ENCODE data around the gene ZBTB39.
"Not testable (repeated sequence)": the region's sequence is repeated elsewhere in the genome, so short reads cannot be mapped to it uniquely, and the experiment has no call there.

ZBTB39 gene

GRCh38 chr12:56978397-56979138 is 27.8 kb downstream of the ZBTB39 start:
- no peak for DNase-seq

- not testable (repeated sequence) for DNase-seq
Measured at GRCh38 chr12:56977361-56977760, 29.0 kb downstream of the ZBTB39 start.

- not testable (repeated sequence) for DNase-seq
Measured at GRCh38 chr12:56974224-56974623, 32.1 kb downstream of the ZBTB39 start.

GRCh38 chr12:56968910-56969309 is 37.4 kb downstream of the ZBTB39 start:
- DNase-seq: not testable (repeated sequence)

DNA sequence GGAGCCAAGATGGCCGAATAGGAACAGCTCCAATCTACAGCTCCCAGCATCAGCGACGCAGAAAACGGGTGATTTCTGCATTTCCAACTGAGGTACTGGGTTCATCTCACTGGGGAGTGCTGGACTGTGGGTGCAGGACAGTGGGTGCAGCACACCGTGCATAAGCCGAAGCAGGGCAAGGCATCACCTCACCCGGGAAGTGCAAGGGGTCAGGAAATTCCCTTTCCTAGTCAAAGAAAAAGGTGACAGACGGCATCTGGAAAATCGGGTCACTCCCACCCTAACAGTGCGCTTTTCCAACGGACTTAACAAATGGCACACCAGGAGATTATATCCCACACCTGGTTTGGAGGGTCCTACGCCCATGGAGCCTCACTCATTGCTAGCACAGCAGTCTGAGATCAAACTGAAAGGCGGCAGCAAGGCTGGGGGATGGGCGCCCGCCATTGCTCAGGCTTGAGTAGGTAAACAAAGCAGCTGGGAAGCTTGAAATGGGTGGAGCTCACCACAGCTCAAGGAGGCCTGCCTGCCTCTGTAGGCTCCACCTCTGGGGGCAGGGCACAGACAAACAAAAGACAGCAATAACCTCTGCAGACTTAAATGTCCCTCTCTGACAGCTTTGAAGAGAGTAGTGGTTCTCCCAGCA is 40.2 kb downstream of the ZBTB39 start:
- DNase-seq: not testable (repeated sequence)

GRCh38 chr12:56965124-56965523 is 41.2 kb downstream of the ZBTB39 start:
- not testable (repeated sequence) for DNase-seq

GRCh38 chr12:56963557-56963956 is 42.8 kb downstream of the ZBTB39 start:
- DNase-seq: not testable (repeated sequence)

GRCh38 chr12:56962247-56962646 is 44.1 kb downstream of the ZBTB39 start:
- DNase-seq: not testable (repeated sequence)

GRCh38 chr12:56958422-56958821 is 47.9 kb downstream of the ZBTB39 start:
- DNase-seq: no peak

- DNase-seq: no peak
Measured at GRCh38 chr12:56957229-56958052, 48.9 kb downstream of the ZBTB39 start, which contains the start of gene RDH16. Gene RDH16 (minus strand): TSS chr12:56957608. CDS start chr12:56957462, 146 bp downstream.

DNA sequence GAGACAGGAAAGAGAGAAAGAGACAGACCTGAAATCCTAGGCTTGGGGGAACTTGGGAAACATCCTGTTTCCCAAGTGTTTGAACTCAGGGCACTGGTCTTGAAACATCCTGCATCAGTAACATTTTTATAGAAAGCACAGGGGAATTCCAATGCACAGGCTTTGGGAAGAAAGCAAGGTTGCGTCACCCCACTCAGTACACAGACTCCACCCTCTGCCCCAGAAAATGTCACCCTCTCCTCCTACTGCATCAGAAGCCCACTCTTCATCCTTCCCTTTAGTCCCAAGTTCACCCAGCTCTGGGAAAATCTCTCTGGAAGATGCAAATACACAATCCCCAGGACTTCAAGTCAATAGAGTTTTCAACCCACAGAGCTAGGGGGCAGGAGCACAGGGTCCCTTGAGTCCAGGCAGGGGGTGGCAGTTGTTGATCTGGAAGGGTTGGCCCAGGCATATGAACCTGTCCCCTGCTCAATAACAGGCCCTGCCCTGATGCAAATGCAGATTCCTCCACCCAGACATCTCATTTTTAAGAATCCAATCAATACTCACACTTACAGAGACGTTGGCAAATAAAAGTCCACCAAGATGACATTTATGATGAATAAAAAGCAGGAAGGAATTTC is 50.6 kb downstream of the ZBTB39 start:
- DNase-seq: no peak

GRCh38 chr12:56954958-56955355 is 51.4 kb downstream of the ZBTB39 start:
- no peak for DNase-seq

- DNase-seq: no peak
Measured at GRCh38 chr12:56954057-56954957, 52.0 kb downstream of the ZBTB39 start.

- DNase-seq: no peak
Measured at GRCh38 chr12:56953314-56953713, 53.0 kb downstream of the ZBTB39 start.

GRCh38 chr12:56951582-56952339 is 54.6 kb downstream of the ZBTB39 start:
- DNase-seq: no peak

DNA sequence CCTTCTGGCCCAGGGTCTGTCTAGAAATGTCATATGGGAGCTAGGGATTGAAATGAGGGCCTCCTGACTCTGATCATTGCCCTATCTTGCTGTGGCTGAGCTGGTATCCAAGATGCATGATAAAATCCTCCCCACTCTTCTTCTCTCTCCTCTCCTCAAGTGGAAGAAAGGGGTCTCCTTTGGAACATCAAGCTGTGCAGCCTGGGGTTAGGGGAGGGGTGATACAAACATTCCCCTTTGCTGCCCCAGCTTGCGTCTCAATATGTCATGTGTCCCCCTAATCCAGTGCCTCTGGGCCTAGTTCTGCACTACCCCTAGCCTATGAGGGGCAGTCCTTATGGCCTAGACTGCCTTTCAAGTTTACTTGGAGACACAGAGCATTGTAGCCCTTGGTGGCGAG is 57.5 kb downstream of the ZBTB39 start:
- no peak for DNase-seq
